GM19193 (cell line): ENCODE measurements around the gene ETHE1.

Experiments used
- POLR2A ChIP-seq: IDR thresholded peaks from 4 replicates; pipeline ENCODE4 v1.6.1; 2011; ENCODE audit not compliant: insufficient read depth, insufficient read length; ENCODE audit errors: extremely low read depth

The ETHE1 gene, protein sequence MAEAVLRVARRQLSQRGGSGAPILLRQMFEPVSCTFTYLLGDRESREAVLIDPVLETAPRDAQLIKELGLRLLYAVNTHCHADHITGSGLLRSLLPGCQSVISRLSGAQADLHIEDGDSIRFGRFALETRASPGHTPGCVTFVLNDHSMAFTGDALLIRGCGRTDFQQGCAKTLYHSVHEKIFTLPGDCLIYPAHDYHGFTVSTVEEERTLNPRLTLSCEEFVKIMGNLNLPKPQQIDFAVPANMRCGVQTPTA

DNA sequence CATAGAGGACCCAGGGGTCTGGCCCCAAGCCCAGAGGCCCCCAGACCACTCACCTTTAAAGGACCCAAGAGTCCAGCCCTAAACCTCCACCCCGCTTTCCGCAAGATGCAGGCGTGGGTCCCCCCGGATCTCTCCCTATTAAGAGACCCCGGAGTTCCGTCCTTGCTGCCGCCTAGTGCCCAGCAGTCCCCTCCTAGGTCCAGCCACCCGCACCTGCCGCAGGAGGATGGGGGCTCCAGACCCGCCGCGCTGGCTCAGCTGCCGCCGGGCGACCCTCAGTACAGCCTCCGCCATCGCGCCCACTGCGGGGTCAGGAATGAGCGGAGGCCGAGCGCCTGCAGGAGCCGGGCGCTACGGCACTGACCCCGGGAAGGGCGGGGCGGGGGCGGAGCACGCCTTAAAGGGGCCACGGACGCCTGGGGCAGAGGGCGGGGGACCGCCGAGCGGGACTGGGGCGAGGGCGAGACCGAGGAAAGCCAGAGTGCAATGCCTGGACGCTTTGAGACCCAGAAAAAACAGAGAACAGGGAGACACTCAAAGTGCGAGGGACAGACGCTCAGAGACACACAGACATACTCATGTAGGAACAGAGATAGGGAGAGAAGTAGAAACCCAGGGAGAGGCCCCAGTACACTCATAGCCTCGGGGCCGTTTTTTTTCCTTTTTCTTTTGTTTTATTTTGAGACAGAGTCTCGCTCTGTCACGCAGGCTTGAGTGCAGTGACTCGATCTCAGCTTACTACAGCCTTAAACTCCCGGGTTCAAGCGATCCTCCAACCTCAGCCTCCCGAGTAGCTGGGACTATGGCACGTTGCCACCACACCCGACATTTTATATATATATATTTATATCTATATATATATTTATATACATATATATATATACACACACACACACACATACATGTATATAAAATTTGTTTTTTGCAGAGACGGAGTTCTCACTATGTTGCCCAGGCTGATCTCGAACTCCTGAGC, at the start of gene ETHE1:
ETHE1 (minus strand) TSS at position 318 of the 976 bp plus-strand sequence; CDS start at position 294, 24 bp downstream.
- TF ChIP-seq POLR2A = peak; percentile 78

- no peak for TF ChIP-seq POLR2A
Measured at GRCh38 chr19:43575955-43576878, 49.2 kb upstream of the ETHE1 start.

- peak; percentile 62 for TF ChIP-seq POLR2A
Measured at GRCh38 chr19:43575156-43575950, 48.4 kb upstream of the ETHE1 start, which contains the start of the genes PINLYP and XRCC1. PINLYP (plus strand) TSS chr19:43575801; CDS start chr19:43577192, 1,391 bp downstream. XRCC1 (minus strand) TSS chr19:43575527; CDS start chr19:43575458, 69 bp downstream.

DNA sequence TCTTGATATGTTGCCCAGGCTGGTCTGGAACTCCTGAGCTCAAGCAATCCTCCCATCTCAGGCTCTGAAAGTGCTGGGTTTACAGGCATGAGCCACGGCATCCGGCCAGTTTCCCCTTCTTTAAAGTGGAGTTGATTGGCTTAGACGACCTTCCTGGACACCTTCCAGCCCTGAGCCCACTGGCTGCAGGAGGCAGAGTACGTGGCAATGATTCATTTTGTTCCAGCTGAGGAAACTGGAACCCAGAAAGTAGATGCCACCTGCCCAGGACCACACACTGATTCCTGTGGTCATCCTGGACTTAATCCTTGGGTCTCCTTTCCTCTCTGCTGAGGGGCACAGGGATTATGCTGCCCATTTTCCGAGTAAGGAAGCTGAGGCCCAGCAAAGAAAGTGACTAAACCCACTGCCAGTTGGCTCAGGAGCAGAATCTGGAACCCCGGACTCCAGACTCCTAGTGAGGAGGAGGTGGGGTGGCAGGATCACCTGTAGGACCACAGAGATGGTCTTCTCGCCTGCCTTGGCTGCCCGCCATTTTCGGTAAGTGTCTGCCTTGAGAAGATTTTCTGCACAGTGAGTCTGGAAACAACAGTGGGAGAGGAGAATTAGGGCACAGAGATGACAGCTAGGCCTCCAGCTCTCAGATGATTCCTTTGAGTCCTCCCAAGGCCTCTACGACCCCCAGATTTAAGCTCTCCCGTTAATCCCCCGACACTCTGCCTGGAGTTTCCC, 47.6 kb upstream of the ETHE1 start:
- TF ChIP-seq POLR2A = no peak

DNA sequence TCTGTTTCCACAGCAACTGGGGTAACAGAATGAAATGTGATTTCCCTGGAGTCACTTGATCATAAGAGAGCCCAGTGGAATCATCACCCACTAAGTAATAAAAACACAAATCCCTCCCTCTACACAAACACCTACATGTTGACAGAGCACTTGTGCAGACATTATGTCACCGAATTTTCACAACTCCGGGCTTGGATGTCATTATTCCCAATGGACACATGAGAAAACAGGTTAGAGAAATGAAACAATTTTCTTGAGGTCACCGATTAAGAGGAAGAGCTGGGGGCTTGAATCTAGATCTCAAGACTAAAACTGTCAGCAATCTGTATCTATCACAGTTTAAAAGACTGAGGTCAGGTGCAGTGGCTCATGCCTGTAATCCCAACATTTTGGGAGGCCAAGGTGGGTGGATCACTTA, 45.2 kb upstream of the ETHE1 start:
- no peak for TF ChIP-seq POLR2A

DNA sequence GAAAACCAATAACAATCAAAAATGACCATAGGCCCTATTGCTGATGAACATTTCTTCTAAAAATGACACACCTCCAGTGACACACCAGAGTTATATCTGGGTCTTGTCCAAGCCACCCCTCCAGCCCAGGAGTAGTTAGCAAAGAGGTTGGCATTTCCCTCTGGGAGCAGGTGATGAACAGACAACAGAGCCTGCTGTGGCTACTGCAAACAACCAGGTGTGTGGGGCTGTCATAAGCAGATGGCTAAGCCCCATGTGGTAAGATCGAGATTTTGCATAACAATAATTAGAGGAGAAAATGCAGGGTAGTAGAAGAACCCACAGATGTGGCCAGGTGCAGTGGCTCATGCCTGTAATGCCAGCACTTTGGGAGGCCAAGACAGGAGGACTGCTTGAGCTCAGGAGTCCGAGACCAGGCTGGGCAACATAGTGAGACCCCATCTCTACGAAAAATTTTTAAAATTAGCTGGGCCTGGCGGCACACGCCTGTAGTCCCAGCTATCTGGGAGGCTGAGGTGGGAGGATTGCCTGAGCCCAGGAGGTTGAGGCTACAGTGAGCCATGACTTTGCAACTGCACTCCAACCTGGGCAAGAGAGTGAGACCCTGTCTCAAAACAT, 43.3 kb upstream of the ETHE1 start:
- TF ChIP-seq POLR2A = no peak

DNA sequence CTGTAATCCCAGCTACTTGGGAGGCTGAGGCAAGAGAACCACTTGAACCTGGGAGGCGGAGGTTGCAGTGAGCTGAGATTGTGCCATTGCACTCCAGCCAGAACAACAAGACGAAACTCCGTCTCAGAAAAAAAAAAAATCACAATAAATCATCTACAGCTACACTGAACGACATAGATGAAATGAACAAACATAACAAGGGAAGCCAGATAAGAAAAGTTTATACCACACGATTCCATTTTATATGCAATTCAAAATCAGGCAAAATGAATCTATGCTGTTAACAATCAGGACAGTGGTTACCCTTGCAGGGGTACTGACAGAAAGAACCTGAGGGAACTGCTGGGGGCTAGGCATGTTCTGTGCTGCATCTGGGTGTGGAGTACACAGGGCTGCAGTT, 42.7 kb upstream of the ETHE1 start:
- TF ChIP-seq POLR2A = no peak

- TF ChIP-seq POLR2A = no peak
Measured at GRCh38 chr19:43564800-43565199, 37.8 kb upstream of the ETHE1 start.

DNA sequence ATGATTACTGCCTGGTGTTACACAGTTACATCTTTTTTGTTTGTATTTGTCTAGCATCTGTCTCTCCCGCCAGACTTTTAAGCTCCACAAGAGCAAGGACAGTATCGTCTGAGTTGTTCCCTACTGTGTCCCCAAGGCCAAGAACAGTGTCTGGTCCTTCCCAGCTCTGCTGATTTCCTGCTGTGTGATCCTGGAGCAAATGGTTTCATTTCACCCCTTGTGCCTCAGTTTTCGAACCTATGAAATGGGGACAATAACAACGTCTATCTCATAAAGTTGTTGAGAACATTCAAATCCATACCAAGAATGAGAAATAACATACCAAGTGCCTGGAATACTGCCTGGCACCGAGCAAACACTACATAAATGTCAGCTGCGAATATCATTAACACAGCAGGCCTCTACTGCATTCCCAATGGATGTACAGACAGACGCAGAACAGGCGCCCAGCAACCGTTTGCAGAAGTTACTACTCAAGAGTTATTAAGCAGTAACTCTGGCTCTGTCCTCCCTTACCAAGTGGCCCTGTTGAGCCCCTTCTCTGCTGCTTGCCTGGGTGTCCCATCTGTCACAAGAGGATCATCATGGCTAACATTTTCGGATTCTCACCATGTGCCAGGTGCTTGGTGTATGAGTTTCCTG, 36.9 kb upstream of the ETHE1 start:
- no peak for TF ChIP-seq POLR2A

- no peak for TF ChIP-seq POLR2A
Measured at GRCh38 chr19:43562698-43563241, 35.8 kb upstream of the ETHE1 start.

DNA sequence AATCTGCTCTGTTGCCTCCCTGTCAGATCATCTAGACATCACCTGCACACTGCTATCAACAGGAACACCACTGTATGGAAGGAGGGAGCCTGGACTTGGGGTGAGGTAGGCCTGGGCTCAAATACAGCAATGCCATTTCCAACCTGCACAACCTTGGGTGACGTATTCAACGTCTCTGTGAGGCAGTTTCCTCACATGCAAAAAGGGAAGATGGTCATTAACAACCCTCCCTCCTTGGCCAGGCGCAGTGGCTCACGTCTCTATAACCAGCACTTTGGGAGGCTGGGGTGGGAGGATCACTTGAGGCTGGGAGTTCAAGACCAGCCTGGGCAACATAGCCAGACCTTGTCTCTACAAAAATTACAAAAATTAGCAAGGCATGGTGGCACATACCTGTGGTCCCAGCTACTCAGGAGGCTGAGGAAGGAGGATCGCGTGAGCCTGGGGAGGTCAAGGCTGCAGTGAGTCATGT, 35.3 kb upstream of the ETHE1 start:
- no peak for TF ChIP-seq POLR2A
